Glutamatergic neuron (in vitro differentiated cells): Measurements from ENCODE around the gene IRS2. TPM values are rescaled to one million over a fixed set of nuclear protein-coding genes. Genes with fewer than 3 reads are reported as not detected.
A peak's percentile ranks its signal among the peaks of the same experiment; 100 is the strongest.

Source experiments
- DNase-seq: peaks from one replicate; pipeline ENCODE4 v3.0.0; 2022
- H3K27ac Mint-ChIP-seq: one replicate; pipeline ENCODE4 v1.8.0; 2020; ENCODE audit warnings: mild to moderate bottlenecking, mixed read lengths, inconsistent platforms; ENCODE audit not compliant: unreplicated experiment
- H3K27me3 Mint-ChIP-seq: one replicate; pipeline ENCODE4 v1.8.0; 2020; ENCODE audit warnings: mild to moderate bottlenecking, moderate library complexity, mixed read lengths, inconsistent platforms; ENCODE audit not compliant: unreplicated experiment
- H3K36me3 Mint-ChIP-seq: one replicate; pipeline ENCODE4 v1.8.0; 2020; ENCODE audit warnings: mild to moderate bottlenecking, mixed read lengths, inconsistent platforms; ENCODE audit not compliant: unreplicated experiment
- H3K4me1 Mint-ChIP-seq: one replicate; pipeline ENCODE4 v1.8.0; 2020; ENCODE audit warnings: mild to moderate bottlenecking, low read depth, mixed read lengths, inconsistent platforms; ENCODE audit not compliant: unreplicated experiment
- H3K4me3 Mint-ChIP-seq: one replicate; pipeline ENCODE4 v1.8.0; 2020; ENCODE audit warnings: mild to moderate bottlenecking, mixed read lengths, inconsistent platforms; ENCODE audit not compliant: unreplicated experiment
- H3K9me3 Mint-ChIP-seq: one replicate; pipeline ENCODE4 v1.8.0; 2020; ENCODE audit warnings: mild to moderate bottlenecking, moderate library complexity, mixed read lengths, inconsistent platforms; ENCODE audit not compliant: unreplicated experiment
- total RNA-seq: library from RNA; stranded (reverse); fragmentation: NEBNext Ultra II Directional; extraction: Animal tissue kit (Norgen Biotek cat#: 25700); gene quantifications from one replicate; pipeline ENCODE4 v1.2.1, GENCODE V29; 2021; ENCODE audit not compliant: unreplicated experiment
- TF ChIP-seq, protein P1 (sequence below): fragments of 200-600 bp; sonication (generic); IDR thresholded peaks from one replicate; pipeline ENCODE4 v1.5.0; 2021; ENCODE audit not compliant: partially characterized antibody, unreplicated experiment

The IRS2 gene
- total RNA-seq, 1 donor from 2014 or later: 27.0 TPM

DNA sequence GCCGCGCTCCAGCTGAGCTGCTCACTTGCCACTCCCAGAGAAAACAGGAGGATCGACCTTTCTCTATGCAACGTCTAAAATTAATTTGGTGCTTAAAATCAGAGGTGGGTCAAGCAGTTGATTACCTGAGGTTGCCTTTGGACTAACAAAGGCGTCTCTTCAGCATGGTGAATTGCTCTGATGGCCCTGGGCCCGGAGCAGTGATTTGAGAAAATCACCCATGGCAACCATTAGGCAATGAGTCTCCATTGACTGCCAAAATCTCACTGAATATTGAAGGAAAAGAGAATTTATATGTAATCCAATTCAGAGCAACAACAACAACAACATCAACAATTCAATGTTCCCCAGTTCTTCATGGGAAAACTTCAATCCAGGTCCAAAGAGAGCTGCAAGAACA is 61.8 kb downstream of the IRS2 start:
- TF ChIP-seq, protein P1, sequence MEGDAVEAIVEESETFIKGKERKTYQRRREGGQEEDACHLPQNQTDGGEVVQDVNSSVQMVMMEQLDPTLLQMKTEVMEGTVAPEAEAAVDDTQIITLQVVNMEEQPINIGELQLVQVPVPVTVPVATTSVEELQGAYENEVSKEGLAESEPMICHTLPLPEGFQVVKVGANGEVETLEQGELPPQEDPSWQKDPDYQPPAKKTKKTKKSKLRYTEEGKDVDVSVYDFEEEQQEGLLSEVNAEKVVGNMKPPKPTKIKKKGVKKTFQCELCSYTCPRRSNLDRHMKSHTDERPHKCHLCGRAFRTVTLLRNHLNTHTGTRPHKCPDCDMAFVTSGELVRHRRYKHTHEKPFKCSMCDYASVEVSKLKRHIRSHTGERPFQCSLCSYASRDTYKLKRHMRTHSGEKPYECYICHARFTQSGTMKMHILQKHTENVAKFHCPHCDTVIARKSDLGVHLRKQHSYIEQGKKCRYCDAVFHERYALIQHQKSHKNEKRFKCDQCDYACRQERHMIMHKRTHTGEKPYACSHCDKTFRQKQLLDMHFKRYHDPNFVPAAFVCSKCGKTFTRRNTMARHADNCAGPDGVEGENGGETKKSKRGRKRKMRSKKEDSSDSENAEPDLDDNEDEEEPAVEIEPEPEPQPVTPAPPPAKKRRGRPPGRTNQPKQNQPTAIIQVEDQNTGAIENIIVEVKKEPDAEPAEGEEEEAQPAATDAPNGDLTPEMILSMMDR: no peak
- Mint-ChIP-seq H3K27me3 (peaks cover 5% of the 10 kb centered on the region), H3K9me3 (peaks cover 9% of the 10 kb centered on the region), H3K36me3 (no peaks in the 10 kb centered on the region), H3K4me3 (no peak overlapping the region), H3K4me1 (peaks cover 64% of the 10 kb centered on the region), H3K27ac (no peak overlapping the region)
- no peak for DNase-seq

DNA sequence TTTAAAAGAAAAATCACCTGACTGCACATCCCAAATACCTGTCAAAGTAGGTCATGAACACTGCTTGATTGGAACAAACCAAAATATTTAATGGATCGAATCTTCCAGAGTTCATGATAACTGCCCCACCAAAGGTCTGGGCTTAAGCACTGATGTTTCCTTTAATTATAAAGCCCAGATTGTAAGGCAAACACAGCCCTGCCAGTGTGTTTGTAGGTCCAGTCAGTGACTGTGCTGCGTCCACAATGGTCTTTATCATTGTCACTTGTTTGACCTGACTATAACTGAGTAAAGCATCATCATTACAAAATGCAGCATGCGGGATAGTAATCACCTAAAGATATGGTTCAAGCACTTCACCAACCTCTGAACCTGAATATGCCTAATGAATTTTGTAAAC is 63.3 kb downstream of the IRS2 start:
- Mint-ChIP-seq H3K27ac (peak overlapping the region; percentile 80), H3K4me1 (peaks cover 51% of the 10 kb centered on the region), H3K27me3 (peaks cover 5% of the 10 kb centered on the region), H3K4me3 (peak overlapping the region; percentile 17), H3K36me3 (no peaks in the 10 kb centered on the region), H3K9me3 (peaks cover 7% of the 10 kb centered on the region)
- TF ChIP-seq, protein P1: no peak
- no peak for DNase-seq

DNA sequence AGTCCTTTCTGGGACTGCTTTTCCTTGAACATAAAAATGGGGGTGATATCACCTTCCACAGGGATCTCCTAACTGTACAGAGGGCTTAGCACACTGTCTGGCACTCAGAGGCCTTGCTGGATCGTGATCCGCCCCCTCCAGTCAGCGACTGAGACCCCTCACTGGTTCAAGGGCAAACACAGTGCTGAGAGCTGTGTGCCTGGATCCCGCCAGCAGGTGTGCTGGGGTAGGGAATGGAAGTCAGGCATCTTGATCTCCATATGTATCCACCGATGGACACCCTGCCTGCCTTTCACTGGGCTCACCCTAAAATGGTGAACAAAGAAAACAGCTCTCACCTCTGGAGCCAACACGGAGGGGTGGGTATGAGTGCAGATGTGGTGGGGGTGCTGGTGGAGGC is 64.3 kb downstream of the IRS2 start:
- Mint-ChIP-seq H3K36me3 (no peaks in the 10 kb centered on the region), H3K27me3 (peaks cover 5% of the 10 kb centered on the region)
- no peak for DNase-seq

DNA sequence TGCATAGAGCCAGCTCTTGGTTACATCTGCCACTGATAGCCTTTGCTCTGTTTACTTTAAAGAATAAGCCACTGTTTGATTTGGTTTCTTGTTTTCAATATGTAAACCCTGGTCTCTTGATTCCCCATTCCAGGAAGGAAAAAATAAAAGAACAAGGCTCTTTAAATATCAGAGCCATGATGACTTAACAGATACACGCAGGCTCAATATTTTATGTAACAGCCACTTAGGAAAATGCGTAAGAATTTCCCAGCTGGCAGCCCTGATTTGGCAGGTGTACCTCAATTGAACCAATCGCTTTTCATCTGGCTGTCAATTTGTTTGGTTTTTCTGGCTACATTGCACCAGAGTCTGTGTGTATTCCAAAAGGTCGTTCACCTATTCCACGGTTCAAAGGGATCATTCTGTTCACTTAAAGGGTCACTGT is 65.6 kb downstream of the IRS2 start:
- peaks cover 1% of the 10 kb centered on the region for H3K9me3 Mint-ChIP-seq
- H3K4me1 Mint-ChIP-seq: peaks cover 34% of the 10 kb centered on the region
- H3K27me3 Mint-ChIP-seq: peaks cover 2% of the 10 kb centered on the region
- no peaks in the 10 kb centered on the region for H3K36me3 Mint-ChIP-seq
- H3K4me3 Mint-ChIP-seq: no peak overlapping the region
- H3K27ac Mint-ChIP-seq: no peak overlapping the region
- TF ChIP-seq, protein P1: no peak
- no peak for DNase-seq

More for the DNA sequence above, 64.3 kb downstream of the IRS2 start:
- Mint-ChIP-seq H3K4me1 (peaks cover 45% of the 10 kb centered on the region), H3K9me3 (peaks cover 6% of the 10 kb centered on the region), H3K4me3 (no peak overlapping the region), H3K27ac (peak overlapping the region; percentile 80)
- TF ChIP-seq, protein P1: no peak

DNA sequence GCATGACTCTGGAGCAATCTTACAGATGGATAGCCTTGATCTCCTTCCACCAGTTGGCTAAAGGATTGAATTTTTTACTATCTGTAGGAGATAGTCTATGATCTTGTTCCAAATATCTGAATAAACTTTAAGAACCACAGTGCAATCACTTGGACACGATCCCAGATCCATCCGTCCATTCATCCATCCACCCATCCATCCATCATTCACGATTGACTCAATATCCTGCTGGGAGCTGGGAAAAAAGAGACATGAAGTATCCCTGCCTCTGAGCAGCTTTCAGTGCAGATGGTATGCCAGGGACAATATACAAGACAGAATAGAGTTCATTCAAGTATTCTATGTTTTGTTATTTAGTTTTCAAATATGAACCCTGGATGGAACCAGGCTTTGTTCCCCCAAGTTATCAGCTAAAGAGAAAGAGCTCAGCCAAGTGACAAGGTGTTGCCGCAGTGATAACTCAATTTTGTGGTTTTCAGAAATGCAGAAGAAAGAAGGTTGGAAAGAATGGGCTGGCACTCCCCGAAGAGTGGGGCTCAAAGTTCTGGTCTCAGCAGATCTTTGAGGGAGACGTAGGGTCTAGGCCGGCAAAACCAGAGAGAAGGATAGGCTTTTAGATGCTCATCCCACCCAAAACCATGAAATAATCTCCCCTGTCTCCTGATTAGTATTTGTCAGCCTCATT is 66.3 kb downstream of the IRS2 start:
- H3K27me3 Mint-ChIP-seq: peaks cover 2% of the 10 kb centered on the region
- no peak overlapping the region for H3K4me3 Mint-ChIP-seq
- H3K36me3 Mint-ChIP-seq: no peaks in the 10 kb centered on the region
- H3K9me3 Mint-ChIP-seq: no peaks in the 10 kb centered on the region
- H3K4me1 Mint-ChIP-seq: peaks cover 28% of the 10 kb centered on the region
- no peak for DNase-seq
- no peak overlapping the region for H3K27ac Mint-ChIP-seq
- TF ChIP-seq, protein P1: no peak
